Gastrocnemius medialis (tissue), 4 donors: ENCODE measurements around the gene NCAPD3. TPM values are rescaled to one million over a fixed set of nuclear protein-coding genes. Genes with fewer than 3 reads are reported as not detected.

ENCODE experiments used
- ATAC-seq, 2 donors: fragments of 150-250 bp; one replicate each; pipeline ENCODE4 v1.9.1; 2016
- DNase-seq, 2 donors: peaks; one replicate each; pipeline ENCODE4 v3.0.0-alpha.2; 2019
- H3K27ac ChIP-seq, 4 donors: fragments of 200-600 bp; sonication (generic); 1 replicate in 1 of 4; 2 replicates in 3 of 4; pipeline ENCODE4 v1.5.1; 2016 to 2018; ENCODE audit warnings: mild to moderate bottlenecking in 2 of 4, moderate library complexity in 1 of 4
- H3K27me3 ChIP-seq, 3 donors: fragments of 200-600 bp; sonication (generic) in 2 of 3; 1 replicate in 1 of 3; 2 replicates in 2 of 3; pipeline versions ENCODE4 v1.5.1 to v1.6.0; 2016 to 2019; ENCODE audit warnings: mild to moderate bottlenecking in 1 of 3, moderate library complexity in 1 of 3
- H3K36me3 ChIP-seq, 2 donors: fragments of 200-600 bp; sonication (generic) in 1 of 2; one replicate each; pipeline ENCODE4 v1.5.1; 2017 to 2018
- H3K4me1 ChIP-seq, 2 donors: fragments of 200-600 bp; sonication (generic) in 1 of 2; one replicate each; pipeline ENCODE4 v1.5.1; 2016 to 2017; ENCODE audit warnings: mild to moderate bottlenecking in 2 of 2
- H3K4me3 ChIP-seq, 4 donors: fragments of 200-600 bp; sonication (generic) in 3 of 4; 1 replicate in 1 of 4; 2 replicates in 3 of 4; pipeline ENCODE4 v1.5.1; 2016 to 2019; ENCODE audit warnings: mild to moderate bottlenecking in 2 of 4
- H3K9me3 ChIP-seq, 3 donors: fragments of 200-600 bp; sonication (generic) in 2 of 3; 1 replicate in 1 of 3; 2 replicates in 2 of 3; pipeline ENCODE4 v1.5.1; 2016 to 2019
- CTCF ChIP-seq, 5 experiments: fragments of 450-650 bp in 3 of 5; fragments of 200-600 bp in 2 of 5; sonication (generic) in 2 of 5; IDR thresholded peaks in 4 of 5; conservative IDR thresholded peaks in 1 of 5; 1 replicate in 4 of 5; 2 replicates in 1 of 5; pipeline ENCODE4 v1.5.1; 2016 to 2019; ENCODE audit warnings: antibody characterized with exemption in 5 of 5, mild to moderate bottlenecking in 3 of 5, moderate library complexity in 3 of 5
- POLR2A ChIP-seq, 2 donors: fragments of 450-650 bp; IDR thresholded peaks; one replicate each; pipeline ENCODE4 v1.6.1; 2017; ENCODE audit warnings: antibody characterized with exemption in 2 of 2, mild to moderate bottlenecking in 2 of 2, moderate library complexity in 2 of 2
- in situ Hi-C, 4 donors: fragments of 200-750 bp; cut with MboI; loops; one replicate each; pipeline versions ENCODE4 v1.15.0 to v1.8.0; 2017; ENCODE audit warnings: low sequenced_read_pairs in 4 of 4
- intact Hi-C: fragments of 100-400 bp; cut with DNase I; formaldehyde crosslinking; loops from one replicate; pipeline ENCODE4 v1.15.1; 2023; ENCODE audit warnings: low total_unique reads
- total RNA-seq, 4 donors: library from RNA; depleted of rRNA; stranded (reverse); fragments of >200 nt; gene quantifications; one replicate each; pipeline versions ENCODE4 v1.1.0 to v1.2.3, GENCODE V29; 2016

NCAPD3 gene
- total RNA-seq, 4 donors from 2014 or later: 3.6 to 6.7 (median 4.5) TPM

GRCh38 chr11:134145715-134146114, 78.1 kb downstream of the NCAPD3 start:
- in situ Hi-C loops (loop anchor here (10.0 to 25.0 kb wide), 2 partner anchors 208 to 221 kb away; no protein-coding TSS in a partner anchor), intact Hi-C loops (no loop called here)
- H3K9me3 ChIP-seq: no peaks in the 10 kb centered on the region
- H3K4me3 ChIP-seq: no peak overlapping the region
- no peaks in the 10 kb centered on the region for H3K36me3 ChIP-seq
- H3K27ac ChIP-seq: no peak overlapping the region
- ATAC-seq (no peak), DNase-seq (no peak)
- no peaks in the 10 kb centered on the region for H3K4me1 ChIP-seq
- TF ChIP-seq CTCF (IDR thresholded peaks at IDR 0.05 in 4 of 5, conservative IDR thresholded peaks at IDR 0.05 in 1 of 5) (no peak), POLR2A (IDR thresholded peaks at IDR 0.05) (no peak)
- no peaks in the 10 kb centered on the region for H3K27me3 ChIP-seq

GRCh38 chr11:134144744-134145143, 79.0 kb downstream of the NCAPD3 start:
- in situ Hi-C loops: loop anchor here (5.0 to 25.0 kb wide), 5 partner anchors 87 to 220 kb away; no protein-coding TSS in a partner anchor
- Histone ChIP-seq H3K9me3 (no peaks in the 10 kb centered on the region), H3K27me3 (no peaks in the 10 kb centered on the region), H3K4me1 (no peaks in the 10 kb centered on the region), H3K4me3 (no peak overlapping the region), H3K27ac (no peak overlapping the region), H3K36me3 (no peaks in the 10 kb centered on the region)
- no peak for DNase-seq
- intact Hi-C loops: no loop called here
- no peak for TF ChIP-seq CTCF (IDR thresholded peaks at IDR 0.05 in 4 of 5, conservative IDR thresholded peaks at IDR 0.05 in 1 of 5)
- TF ChIP-seq POLR2A (IDR thresholded peaks at IDR 0.05): no peak
- ATAC-seq: no peak

GRCh38 chr11:134143801-134144200, 80.0 kb downstream of the NCAPD3 start:
- intact Hi-C loops: no loop called here

GRCh38 chr11:134142536-134142935, 81.2 kb downstream of the NCAPD3 start:
- in situ Hi-C loops: loop anchor here (5.0 to 25.0 kb wide), 5 partner anchors 85 to 218 kb away; no protein-coding TSS in a partner anchor

More at GRCh38 chr11:134143801-134144200, 80.0 kb downstream of the NCAPD3 start:
- Histone ChIP-seq H3K9me3 (no peaks in the 10 kb centered on the region), H3K36me3 (no peaks in the 10 kb centered on the region), H3K27me3 (no peaks in the 10 kb centered on the region), H3K27ac (no peak overlapping the region), H3K4me1 (no peaks in the 10 kb centered on the region), H3K4me3 (no peak overlapping the region)
- DNase-seq (no peak), ATAC-seq (no peak)
- in situ Hi-C loops: loop anchor here (5.0 to 25.0 kb wide), 5 partner anchors 86 to 219 kb away; no protein-coding TSS in a partner anchor
- TF ChIP-seq POLR2A (IDR thresholded peaks at IDR 0.05): no peak
- TF ChIP-seq CTCF (IDR thresholded peaks at IDR 0.05 in 4 of 5, conservative IDR thresholded peaks at IDR 0.05 in 1 of 5): no peak

More at GRCh38 chr11:134142536-134142935, 81.2 kb downstream of the NCAPD3 start:
- ATAC-seq (no peak), DNase-seq (no peak)
- Histone ChIP-seq H3K4me1 (no peaks in the 10 kb centered on the region), H3K27me3 (no peaks in the 10 kb centered on the region), H3K4me3 (no peak overlapping the region), H3K27ac (no peak overlapping the region), H3K36me3 (no peaks in the 10 kb centered on the region), H3K9me3 (no peaks in the 10 kb centered on the region)
- TF ChIP-seq POLR2A (IDR thresholded peaks at IDR 0.05) (no peak), CTCF (IDR thresholded peaks at IDR 0.05 in 4 of 5, conservative IDR thresholded peaks at IDR 0.05 in 1 of 5) (no peak)
- intact Hi-C loops: no loop called here
